Neural cell (in vitro differentiated cells): ENCODE results near the gene APH1B. TPM values are rescaled to one million over a fixed set of nuclear protein-coding genes. Genes with fewer than 3 reads are reported as not detected.

Source experiments
- H2AFZ ChIP-seq: fragments of 200-600, 300-800 bp; sonication (generic), shearing (Covaris generic); 2 replicates; pipeline ENCODE4 v1.6.0; 2014; ENCODE audit warnings: low read depth, mild to moderate bottlenecking, antibody characterized with exemption, low read length, moderate library complexity
- H3F3A ChIP-seq: fragments of 200-600 bp; shearing (Covaris generic); 2 replicates; pipeline ENCODE4 v1.6.1; 2016; ENCODE audit warnings: mild to moderate bottlenecking, moderate library complexity, mixed read lengths, antibody characterized with exemption, low read length; ENCODE audit not compliant: insufficient read depth, poor library complexity, severe bottlenecking
- H3K27ac ChIP-seq: fragments of 200-600, 300-800 bp; sonication (generic), shearing (Covaris generic); 2 replicates; pipeline ENCODE4 v1.5.1; 2014; ENCODE audit warnings: mild to moderate bottlenecking, low read length, moderate library complexity
- H3K27me3 ChIP-seq: fragments of 300-800, 200-600 bp; sonication (generic), shearing (Covaris generic); 2 replicates; pipeline ENCODE4 v1.6.0; 2014; ENCODE audit warnings: mild to moderate bottlenecking, low read depth, low read length, moderate library complexity; ENCODE audit not compliant: insufficient read depth
- H3K36me3 ChIP-seq: fragments of 300-800, 200-600 bp; sonication (generic), shearing (Covaris generic); 2 replicates; pipeline ENCODE4 v1.5.1; 2014; ENCODE audit warnings: mild to moderate bottlenecking, antibody characterized with exemption, low read length, moderate library complexity; ENCODE audit not compliant: insufficient read depth
- H3K4me2 ChIP-seq: fragments of 300-800, 200-600 bp; sonication (generic), shearing (Covaris generic); 2 replicates; pipeline ENCODE4 v1.6.0; 2014; ENCODE audit warnings: mild to moderate bottlenecking, low read length
- H3K4me3 ChIP-seq: fragments of 300-800, 200-600 bp; sonication (generic), shearing (Covaris generic); 2 replicates; pipeline ENCODE4 v1.5.1; 2014; ENCODE audit warnings: mild to moderate bottlenecking, low read length, moderate library complexity
- H3K79me2 ChIP-seq: fragments of 200-600 bp; shearing (Covaris generic); replicated peaks from 2 replicates; pipeline ENCODE4 v1.6.0; 2014; ENCODE audit warnings: mild to moderate bottlenecking, low read length, moderate library complexity; ENCODE audit not compliant: insufficient read depth
- H3K9ac ChIP-seq: fragments of 300-800, 200-600 bp; sonication (generic), shearing (Covaris generic); 2 replicates; pipeline ENCODE4 v1.6.1; 2016; ENCODE audit warnings: mild to moderate bottlenecking, low read length, mixed read lengths
- H3K9me2 ChIP-seq: fragments of 200-600 bp; shearing (Covaris generic); 2 replicates; pipeline ENCODE4 v1.6.1; 2016; ENCODE audit warnings: mild to moderate bottlenecking, low read length, mixed read lengths; ENCODE audit not compliant: insufficient read depth
- H3K9me3 ChIP-seq: fragments of 200-600, 300-800 bp; sonication (generic), shearing (Covaris generic); 2 replicates; pipeline ENCODE4 v1.6.1; 2016; ENCODE audit warnings: mild to moderate bottlenecking, mixed run types, low read length, moderate library complexity, mixed read lengths
- H4K20me1 ChIP-seq: fragments of 200-600 bp; shearing (Covaris generic); 2 replicates; pipeline ENCODE4 v1.6.1; 2016; ENCODE audit warnings: mild to moderate bottlenecking, mixed run types; ENCODE audit not compliant: insufficient read depth
- EP300 ChIP-seq: fragments of 450-650 bp; conservative IDR thresholded peaks from 2 replicates; pipeline ENCODE4 v1.6.1; 2014; ENCODE audit warnings: antibody characterized with exemption, mild to moderate bottlenecking, moderate library complexity; ENCODE audit not compliant: poor library complexity, severe bottlenecking
- EZH2 ChIP-seq: fragments of 200-600, 300-800 bp; shearing (Covaris generic), sonication (generic); IDR thresholded peaks from 2 replicates; pipeline ENCODE4 v1.6.1; 2014; ENCODE audit warnings: antibody characterized with exemption, low read length, borderline replicate concordance, mild to moderate bottlenecking; ENCODE audit not compliant: insufficient read depth, poor library complexity, severe bottlenecking
- MXI1 ChIP-seq: fragments of 450-650 bp; conservative IDR thresholded peaks from 2 replicates; pipeline ENCODE4 v1.6.1; 2014; ENCODE audit warnings: antibody characterized with exemption, mild to moderate bottlenecking; ENCODE audit not compliant: poor library complexity, severe bottlenecking
- POLR2AphosphoS5 ChIP-seq: IDR thresholded peaks from 2 replicates; pipeline ENCODE4 v1.6.1; 2012
- RAD21 ChIP-seq: fragments of 450-650 bp; conservative IDR thresholded peaks from 2 replicates; pipeline ENCODE4 v1.6.1; 2014; ENCODE audit warnings: antibody characterized with exemption, mild to moderate bottlenecking, moderate library complexity
- SMC3 ChIP-seq: fragments of 450-650 bp; conservative IDR thresholded peaks from 2 replicates; pipeline ENCODE4 v1.6.1; 2014; ENCODE audit warnings: antibody characterized with exemption, mild to moderate bottlenecking, moderate library complexity; ENCODE audit not compliant: poor library complexity
- TAF1 ChIP-seq: IDR thresholded peaks from 2 replicates; pipeline ENCODE4 v1.6.1; 2012; ENCODE audit warnings: low read depth
- polyA plus RNA-seq: library from polyadenylated mRNA; depleted of rRNA; stranded (reverse); fragments of >200 nt; gene quantifications from 2 replicates; pipeline ENCODE4 v1.2.3, GENCODE V29; 2014
- TF ChIP-seq, protein P1 (sequence below): fragments of 450-650 bp; IDR thresholded peaks from 2 replicates; pipeline ENCODE4 v1.5.1; 2014; ENCODE audit warnings: antibody characterized with exemption, mild to moderate bottlenecking, moderate library complexity; ENCODE audit not compliant: poor library complexity, severe bottlenecking
- TF ChIP-seq, protein P2 (sequence below): IDR thresholded peaks from 2 replicates; pipeline ENCODE4 v1.6.1; 2012; ENCODE audit warnings: borderline replicate concordance

The APH1B gene
- polyA plus RNA-seq, 1 donor from 2014 or later: 14.6 TPM

DNA sequence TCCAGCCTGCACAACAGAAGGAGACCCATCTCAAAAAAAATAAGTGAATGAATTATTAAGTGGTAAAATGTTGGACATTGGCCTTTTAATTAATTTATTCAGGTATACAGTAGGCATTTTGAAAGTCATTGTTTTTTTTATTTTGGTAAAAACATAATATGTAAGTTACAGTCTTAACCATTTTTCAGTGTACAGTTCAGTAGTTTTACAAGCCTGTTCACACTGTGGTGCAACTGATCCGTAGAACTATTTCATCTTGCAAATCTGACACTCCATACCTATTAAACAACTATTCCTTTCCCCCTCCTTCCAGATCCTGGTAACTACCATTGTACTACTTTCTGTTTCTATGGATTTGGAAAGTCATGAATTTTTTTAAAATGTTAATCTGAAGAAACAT lies 36.1 kb upstream of the APH1B start:
- H3K27me3 ChIP-seq: no peaks in the 10 kb centered on the region
- no peak for TF ChIP-seq EZH2
- TF ChIP-seq, protein P1, sequence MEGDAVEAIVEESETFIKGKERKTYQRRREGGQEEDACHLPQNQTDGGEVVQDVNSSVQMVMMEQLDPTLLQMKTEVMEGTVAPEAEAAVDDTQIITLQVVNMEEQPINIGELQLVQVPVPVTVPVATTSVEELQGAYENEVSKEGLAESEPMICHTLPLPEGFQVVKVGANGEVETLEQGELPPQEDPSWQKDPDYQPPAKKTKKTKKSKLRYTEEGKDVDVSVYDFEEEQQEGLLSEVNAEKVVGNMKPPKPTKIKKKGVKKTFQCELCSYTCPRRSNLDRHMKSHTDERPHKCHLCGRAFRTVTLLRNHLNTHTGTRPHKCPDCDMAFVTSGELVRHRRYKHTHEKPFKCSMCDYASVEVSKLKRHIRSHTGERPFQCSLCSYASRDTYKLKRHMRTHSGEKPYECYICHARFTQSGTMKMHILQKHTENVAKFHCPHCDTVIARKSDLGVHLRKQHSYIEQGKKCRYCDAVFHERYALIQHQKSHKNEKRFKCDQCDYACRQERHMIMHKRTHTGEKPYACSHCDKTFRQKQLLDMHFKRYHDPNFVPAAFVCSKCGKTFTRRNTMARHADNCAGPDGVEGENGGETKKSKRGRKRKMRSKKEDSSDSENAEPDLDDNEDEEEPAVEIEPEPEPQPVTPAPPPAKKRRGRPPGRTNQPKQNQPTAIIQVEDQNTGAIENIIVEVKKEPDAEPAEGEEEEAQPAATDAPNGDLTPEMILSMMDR: no peak
- TF ChIP-seq, protein P2, sequence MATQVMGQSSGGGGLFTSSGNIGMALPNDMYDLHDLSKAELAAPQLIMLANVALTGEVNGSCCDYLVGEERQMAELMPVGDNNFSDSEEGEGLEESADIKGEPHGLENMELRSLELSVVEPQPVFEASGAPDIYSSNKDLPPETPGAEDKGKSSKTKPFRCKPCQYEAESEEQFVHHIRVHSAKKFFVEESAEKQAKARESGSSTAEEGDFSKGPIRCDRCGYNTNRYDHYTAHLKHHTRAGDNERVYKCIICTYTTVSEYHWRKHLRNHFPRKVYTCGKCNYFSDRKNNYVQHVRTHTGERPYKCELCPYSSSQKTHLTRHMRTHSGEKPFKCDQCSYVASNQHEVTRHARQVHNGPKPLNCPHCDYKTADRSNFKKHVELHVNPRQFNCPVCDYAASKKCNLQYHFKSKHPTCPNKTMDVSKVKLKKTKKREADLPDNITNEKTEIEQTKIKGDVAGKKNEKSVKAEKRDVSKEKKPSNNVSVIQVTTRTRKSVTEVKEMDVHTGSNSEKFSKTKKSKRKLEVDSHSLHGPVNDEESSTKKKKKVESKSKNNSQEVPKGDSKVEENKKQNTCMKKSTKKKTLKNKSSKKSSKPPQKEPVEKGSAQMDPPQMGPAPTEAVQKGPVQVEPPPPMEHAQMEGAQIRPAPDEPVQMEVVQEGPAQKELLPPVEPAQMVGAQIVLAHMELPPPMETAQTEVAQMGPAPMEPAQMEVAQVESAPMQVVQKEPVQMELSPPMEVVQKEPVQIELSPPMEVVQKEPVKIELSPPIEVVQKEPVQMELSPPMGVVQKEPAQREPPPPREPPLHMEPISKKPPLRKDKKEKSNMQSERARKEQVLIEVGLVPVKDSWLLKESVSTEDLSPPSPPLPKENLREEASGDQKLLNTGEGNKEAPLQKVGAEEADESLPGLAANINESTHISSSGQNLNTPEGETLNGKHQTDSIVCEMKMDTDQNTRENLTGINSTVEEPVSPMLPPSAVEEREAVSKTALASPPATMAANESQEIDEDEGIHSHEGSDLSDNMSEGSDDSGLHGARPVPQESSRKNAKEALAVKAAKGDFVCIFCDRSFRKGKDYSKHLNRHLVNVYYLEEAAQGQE: no peak
- TF ChIP-seq MXI1: no peak
- TF ChIP-seq RAD21: no peak
- TF ChIP-seq POLR2AphosphoS5: no peak
- TF ChIP-seq EP300: no peak
- no peak for TF ChIP-seq SMC3
- TF ChIP-seq TAF1: no peak

GRCh38 chr15:63243101-63243500 lies 34.3 kb upstream of the APH1B start:
- Histone ChIP-seq H3K27ac (no peak overlapping the region), H3K36me3 (peaks cover 6% of the 10 kb centered on the region), H3K9me3 (no peaks in the 10 kb centered on the region), H3F3A (no peaks in the 10 kb centered on the region), H2AFZ (no peak overlapping the region), H3K27me3 (no peaks in the 10 kb centered on the region), H3K4me3 (no peak overlapping the region), H3K79me2 (peaks cover 37% of the 10 kb centered on the region), H3K9me2 (no peaks in the 10 kb centered on the region), H4K20me1 (no peaks in the 10 kb centered on the region), H3K4me2 (no peak overlapping the region), H3K9ac (no peak overlapping the region)
- TF ChIP-seq EZH2: no peak
- no peak for TF ChIP-seq TAF1
- no peak for TF ChIP-seq MXI1
- TF ChIP-seq SMC3: no peak
- TF ChIP-seq, protein P2: no peak
- TF ChIP-seq, protein P1: no peak
- TF ChIP-seq EP300: no peak
- TF ChIP-seq RAD21: no peak
- TF ChIP-seq POLR2AphosphoS5: no peak

More for the DNA sequence above, 36.1 kb upstream of the APH1B start:
- Histone ChIP-seq H2AFZ (no peak overlapping the region), H3K79me2 (peaks cover 47% of the 10 kb centered on the region), H3K27ac (no peak overlapping the region), H3K9me2 (no peaks in the 10 kb centered on the region), H3K9me3 (no peaks in the 10 kb centered on the region), H4K20me1 (no peaks in the 10 kb centered on the region), H3K9ac (no peak overlapping the region), H3K4me3 (no peak overlapping the region), H3K36me3 (peaks cover 1% of the 10 kb centered on the region), H3K4me2 (no peak overlapping the region), H3F3A (no peaks in the 10 kb centered on the region)
